GM21576 (cell line): Measurements from ENCODE around the gene DTNBP1.
A peak's percentile ranks its signal among the peaks of the same experiment; 100 is the strongest.

Experiments used
- ATAC-seq: cut with Tn5 transposase; IDR thresholded peaks from one replicate; pipeline ENCODE4 v1.9.1; 2021; ENCODE audit warnings: mild to moderate bottlenecking, moderate library complexity; ENCODE audit not compliant: unreplicated experiment

DTNBP1 gene

DNA sequence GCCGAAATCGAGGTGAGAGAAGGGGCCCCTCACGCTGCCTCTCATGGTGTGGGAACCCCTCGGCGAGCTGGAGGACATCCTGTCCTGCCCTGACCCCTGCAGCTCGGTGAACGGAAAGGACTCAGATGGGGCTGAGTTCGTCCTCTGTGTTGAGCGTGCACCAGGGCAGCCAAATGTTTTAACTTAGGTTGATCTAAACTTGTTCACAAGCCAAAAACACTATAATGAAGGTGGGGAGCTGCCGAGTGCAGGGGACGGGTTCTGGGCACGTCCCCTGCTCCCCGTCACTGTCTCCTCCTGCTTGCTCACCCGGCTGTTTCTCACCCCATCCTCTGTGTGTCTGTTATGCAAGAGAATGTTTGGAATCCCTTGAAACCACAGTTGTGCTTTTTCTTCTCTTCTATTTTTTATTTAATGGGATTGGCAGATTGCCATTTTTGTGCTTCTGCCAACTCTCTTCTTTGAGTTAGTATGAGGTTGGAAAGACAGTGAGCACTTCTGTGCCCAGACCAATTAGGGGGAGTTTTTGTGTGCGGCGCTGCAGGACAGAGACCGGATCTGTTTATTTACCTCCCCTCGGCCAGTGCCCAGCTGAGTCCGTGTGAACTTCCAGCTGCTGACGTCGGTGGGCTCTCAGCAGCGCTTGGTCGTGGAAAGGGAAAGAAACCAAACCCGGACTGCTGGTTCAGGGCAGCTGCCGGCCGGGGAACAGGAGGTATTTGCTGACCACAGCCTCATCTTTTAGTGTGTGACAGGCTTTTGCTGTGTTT lies 158.1 kb downstream of the DTNBP1 start:
- ATAC-seq = no peak

DNA sequence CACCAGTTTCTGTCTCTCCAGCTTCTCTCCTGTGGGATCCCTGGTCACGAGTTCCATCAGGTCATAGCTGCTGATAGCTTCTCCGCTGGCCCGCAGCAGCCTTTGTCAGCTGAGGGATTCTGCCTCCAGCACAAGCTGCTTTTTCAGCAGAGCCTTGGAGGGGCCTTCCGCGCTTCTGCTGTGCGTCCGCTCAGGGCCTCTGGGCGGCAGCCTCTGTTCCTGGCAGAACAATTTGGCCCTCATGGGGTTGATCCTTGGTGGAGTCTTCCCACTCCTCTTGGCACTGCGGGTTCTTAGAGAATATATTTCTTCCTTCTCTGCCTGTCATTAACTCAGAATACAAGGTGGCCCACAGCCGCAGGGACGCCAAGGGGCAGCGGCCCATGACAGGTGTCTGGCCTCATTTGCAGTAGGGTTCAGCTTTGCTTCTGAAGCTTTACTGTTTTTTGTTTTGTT lies 158.8 kb downstream of the DTNBP1 start:
- ATAC-seq = no peak

GRCh38 chr6:15503346-15503680 lies 159.5 kb downstream of the DTNBP1 start:
- no peak for ATAC-seq

DNA sequence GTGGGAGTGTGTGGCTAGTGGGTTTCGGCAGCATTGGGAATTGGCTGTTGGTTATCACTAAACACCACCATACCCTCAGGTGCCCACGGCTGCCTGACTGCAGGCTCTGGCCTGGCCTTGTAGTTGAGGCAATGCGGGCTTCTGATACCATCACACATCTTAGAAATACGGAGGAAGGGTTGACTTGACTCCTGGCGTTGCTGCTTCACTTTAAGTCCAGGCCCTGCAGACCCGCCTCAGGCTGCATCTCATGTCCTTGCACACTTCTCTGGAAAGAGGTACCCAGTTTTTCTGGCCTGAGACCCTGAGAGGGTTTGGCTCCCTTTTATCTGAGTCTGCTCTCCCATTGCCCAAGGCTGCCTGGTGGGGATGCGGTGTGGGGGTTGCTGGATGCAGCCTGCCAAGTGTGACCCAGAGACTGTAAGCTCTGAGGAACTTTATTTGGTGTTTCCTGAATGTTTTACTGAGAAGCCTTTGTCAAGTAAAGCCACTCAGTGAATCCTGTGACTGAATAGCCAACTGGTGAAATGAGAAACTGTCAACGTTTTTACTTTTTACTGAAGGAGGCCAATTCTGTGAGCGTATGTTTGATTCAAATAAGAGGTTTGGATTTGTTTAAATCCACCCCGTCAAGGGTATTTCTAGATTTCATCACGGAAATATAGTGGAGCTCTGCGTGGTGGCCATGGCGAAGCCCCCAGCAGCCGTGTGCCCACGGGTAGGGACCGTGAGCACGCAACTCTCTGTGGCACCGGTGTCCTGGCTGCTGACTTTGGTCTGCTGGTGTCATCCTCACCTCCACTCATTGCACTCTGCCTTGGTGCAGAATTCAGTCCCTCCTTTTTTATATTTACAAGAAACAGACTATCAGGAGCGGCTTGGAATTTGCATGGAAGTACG lies 160.1 kb downstream of the DTNBP1 start:
- ATAC-seq = no peak

DNA sequence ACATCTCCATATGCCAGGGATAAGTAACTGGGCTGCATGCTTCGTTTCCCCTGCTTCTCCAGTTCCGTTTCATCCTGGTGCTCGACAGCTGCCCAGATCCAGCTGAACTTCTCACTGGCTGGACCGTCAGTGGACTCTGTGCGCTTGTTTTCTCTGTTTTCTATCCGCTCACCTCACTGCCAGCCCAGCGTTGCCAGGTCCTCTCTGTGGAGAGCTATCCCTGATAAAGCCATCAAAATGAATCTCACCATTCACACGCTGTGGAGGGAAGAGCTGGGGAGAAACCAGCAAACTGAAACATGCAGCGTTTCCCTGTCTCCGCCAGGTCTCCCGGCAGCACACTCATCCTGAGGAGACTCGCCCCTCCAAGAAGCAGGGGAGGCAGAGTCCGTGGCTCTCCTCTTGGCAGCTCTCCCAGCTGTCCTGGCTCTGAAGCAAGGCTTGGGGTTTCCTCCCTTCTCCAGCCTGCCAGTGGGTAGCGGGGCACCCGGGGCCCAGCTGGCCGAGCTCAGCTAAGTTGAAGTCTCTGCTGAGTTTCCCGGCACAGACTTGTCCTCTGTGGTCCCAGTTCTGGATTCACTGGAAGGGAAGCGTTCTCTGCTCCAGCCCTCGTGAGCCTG lies 160.9 kb downstream of the DTNBP1 start:
- no peak for ATAC-seq

DNA sequence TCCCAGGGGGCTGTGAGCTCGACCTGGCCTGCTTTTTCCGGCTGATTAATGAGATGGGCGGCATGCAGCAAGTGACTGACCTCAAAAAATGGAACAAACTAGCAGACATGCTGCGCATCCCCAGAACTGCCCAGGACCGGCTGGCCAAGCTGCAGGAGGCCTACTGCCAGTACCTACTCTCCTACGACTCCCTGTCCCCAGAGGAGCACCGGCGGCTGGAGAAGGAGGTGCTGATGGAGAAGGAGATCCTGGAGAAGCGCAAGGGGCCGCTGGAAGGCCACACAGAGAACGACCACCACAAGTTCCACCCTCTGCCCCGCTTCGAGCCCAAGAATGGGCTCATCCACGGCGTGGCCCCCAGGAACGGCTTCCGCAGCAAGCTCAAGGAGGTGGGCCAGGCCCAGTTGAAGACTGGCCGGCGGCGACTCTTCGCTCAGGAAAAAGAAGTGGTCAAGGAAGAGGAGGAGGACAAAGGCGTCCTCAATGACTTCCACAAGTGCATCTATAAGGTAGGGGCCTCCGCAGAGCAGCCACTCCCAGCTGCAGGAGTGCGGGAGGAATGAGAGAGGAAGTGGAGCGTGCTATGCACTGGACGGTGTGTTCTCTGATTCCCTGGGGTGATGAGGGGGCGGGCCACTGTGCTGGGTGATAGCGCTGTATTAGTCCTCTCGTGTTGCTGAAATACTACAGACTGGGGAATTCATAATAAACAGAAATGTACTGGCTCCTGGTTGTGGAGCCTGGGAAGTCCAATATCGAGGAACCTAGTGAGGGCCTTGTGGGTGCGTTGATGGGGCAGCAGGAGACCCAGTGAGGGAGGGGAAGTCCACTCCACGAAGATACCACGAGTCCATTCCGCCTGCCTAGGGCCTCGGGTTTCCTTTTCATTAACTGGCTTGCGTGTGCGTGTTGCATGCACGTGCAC lies 161.7 kb downstream of the DTNBP1 start:
- no peak for ATAC-seq

DNA sequence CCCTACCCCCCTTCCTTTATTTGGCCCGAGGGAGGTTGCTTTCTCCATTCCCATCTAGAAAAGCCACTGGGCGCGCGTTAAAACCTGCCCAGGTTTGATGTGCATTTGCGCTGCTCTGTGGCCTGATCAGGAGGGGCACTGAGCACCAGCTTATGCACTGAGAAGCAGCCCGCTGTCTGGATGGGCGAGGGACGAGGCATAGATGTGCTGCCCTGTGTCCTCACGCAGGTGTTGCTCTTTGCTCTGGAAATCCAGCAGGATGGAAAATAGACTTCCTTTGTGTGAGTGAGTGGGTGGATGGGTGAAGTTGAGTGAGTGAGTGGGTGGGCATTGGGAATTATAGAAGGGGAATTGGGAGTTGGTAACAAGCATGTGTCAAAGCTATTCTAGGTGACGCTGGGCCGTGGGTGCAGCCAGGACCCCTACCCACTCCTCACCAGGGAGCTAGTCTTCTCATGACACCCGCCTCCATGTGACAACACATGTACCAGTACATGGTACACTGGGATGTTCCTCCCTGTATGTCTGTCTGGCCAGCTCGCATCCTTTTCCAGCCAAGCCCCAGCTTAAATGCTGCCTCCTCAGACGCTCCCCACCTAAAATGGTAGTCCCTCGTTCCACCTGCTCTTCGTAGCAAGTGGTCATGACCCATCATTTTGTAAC lies 162.6 kb downstream of the DTNBP1 start:
- ATAC-seq = no peak

GRCh38 chr6:15499591-15499990 lies 163.2 kb downstream of the DTNBP1 start:
- ATAC-seq = no peak

- ATAC-seq = no peak
Measured at GRCh38 chr6:15499125-15499524, 163.7 kb downstream of the DTNBP1 start.

- no peak for ATAC-seq
Measured at GRCh38 chr6:15498640-15499039, 164.2 kb downstream of the DTNBP1 start.

GRCh38 chr6:15496345-15497131 lies 166.3 kb downstream of the DTNBP1 start:
- ATAC-seq = no peak

DNA sequence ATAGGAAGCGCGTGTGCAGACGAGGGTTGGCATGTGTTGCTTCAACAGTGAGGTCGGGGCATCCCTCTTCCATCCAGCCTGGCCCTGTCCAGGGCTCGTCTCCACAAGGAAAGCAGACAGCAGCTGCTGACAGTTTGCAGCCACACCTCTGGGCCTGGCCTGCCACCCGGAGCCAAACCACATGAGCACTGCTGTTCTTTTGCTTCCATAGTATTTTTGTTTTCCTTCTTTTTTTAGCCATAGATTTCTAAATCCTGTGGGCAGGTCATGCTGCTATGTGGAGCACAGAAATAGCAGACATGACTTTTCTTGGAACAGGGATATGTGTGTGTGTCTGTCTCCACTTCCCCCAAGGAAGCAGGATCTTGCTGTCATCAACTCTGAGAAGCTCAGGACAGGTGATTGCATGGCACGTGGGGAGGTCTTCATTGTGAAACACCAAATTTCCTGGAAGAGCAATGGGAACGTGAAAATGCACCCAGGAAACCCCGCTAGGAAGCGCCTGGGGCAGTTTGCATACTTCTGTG lies 167.4 kb downstream of the DTNBP1 start:
- ATAC-seq = no peak

- no peak for ATAC-seq
Measured at GRCh38 chr6:15493437-15494168, 169.2 kb downstream of the DTNBP1 start.

DNA sequence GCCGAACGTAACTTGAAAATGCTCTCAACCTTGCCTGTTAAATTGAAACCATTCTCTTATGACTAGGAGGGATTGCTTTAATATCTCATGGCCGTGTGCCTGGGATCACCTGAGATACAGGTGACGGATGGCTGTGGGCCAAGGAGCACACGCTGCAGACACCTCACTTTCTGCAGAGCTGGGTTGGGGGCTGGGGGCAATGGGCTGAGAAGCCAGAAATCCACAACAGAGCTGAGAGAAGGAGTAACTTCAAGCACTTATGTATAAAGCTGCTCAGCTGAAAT lies 170.9 kb downstream of the DTNBP1 start:
- ATAC-seq = no peak

DNA sequence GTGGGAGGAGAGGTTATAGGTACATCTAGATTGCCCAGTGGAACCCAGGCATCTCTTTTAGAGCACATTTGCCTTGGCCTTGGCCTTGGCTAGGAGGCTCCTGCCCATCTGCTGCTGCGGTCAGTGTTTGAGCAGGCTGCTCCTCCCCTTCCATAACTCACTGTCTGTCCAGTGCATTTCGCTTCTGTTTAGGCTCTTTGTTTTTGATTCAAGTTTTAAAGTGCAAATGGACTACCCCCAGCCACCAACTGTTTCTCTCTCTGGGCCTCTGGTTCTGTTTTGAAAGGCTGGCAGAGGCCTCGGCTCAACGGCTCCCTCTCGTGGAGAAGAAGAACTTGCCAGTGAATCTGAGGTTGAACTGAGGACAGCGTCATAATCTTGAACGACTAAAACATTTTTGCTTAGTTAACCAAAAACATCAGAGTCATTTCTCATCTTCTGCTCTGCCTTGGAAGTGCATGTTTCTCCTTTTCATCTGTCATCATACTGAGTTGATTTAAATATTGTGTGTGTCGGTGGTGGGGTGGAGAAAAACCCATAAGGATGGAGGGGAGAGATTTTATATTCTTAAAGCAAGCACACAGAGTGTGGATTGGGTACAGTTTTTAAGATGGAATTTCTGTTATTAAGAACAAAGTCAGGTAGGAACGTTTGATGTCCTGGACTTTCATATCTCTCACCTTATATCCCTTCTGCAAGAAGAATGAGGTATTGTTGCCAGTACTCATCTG lies 171.4 kb downstream of the DTNBP1 start:
- ATAC-seq = peak; percentile 55

DNA sequence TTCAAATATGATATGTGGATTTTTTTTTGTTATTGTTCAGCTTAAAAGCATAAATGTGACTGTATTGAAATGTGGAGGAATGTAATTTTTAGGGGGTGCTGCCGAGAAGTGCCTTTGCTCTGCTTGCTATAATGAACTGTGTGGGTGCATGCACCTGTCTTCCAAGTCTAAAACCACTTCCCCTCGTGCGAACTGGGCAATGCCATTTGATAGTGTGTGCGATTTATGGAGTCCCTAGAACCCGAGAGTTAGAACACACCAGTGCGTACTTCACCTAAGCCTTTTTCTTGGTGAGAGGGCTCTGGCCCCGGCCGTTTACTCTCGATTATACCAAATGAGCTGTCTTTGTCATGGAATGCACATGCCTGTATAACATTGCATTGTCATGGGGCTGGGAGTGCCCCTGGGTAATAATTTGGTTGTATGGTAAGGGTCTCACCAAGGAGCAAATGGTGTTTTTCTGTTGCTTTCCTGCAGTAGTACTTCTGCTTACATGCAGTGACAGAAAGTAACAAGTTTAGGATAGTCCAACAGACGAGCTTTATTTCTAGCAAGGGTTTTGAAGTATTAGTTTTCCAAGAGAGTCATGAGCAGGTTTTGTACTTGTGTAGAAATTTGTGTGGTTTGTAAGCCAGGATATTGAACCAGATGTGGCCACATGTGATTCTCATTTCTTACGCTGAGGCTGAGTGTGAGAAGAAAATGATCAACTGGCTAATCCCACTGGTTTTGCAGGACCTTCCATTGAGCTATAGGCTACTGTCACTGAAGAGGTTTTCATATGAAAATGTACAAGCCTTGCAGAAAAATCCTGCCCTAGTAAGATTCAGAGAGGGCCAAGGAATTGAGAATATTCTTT lies 172.4 kb downstream of the DTNBP1 start:
- ATAC-seq = no peak
